AG09319 (cell line): ENCODE data around the gene AFG1L.

Experiments used
- DNase-seq: peaks from one replicate; pipeline ENCODE4 v3.0.0-alpha.2; 2010; ENCODE audit warnings: low read depth; ENCODE audit errors: extremely low read depth
- TF ChIP-seq, protein P1 (sequence below): IDR thresholded peaks from 2 replicates; pipeline ENCODE4 v1.5.1; 2011; ENCODE audit warnings: low read depth, mild to moderate bottlenecking, inconsistent platforms, low read length, moderate library complexity

The AFG1L gene

GRCh38 chr6:108454356-108454755, 159.5 kb downstream of the AFG1L start:
- no peak for DNase-seq
- TF ChIP-seq, protein P1, sequence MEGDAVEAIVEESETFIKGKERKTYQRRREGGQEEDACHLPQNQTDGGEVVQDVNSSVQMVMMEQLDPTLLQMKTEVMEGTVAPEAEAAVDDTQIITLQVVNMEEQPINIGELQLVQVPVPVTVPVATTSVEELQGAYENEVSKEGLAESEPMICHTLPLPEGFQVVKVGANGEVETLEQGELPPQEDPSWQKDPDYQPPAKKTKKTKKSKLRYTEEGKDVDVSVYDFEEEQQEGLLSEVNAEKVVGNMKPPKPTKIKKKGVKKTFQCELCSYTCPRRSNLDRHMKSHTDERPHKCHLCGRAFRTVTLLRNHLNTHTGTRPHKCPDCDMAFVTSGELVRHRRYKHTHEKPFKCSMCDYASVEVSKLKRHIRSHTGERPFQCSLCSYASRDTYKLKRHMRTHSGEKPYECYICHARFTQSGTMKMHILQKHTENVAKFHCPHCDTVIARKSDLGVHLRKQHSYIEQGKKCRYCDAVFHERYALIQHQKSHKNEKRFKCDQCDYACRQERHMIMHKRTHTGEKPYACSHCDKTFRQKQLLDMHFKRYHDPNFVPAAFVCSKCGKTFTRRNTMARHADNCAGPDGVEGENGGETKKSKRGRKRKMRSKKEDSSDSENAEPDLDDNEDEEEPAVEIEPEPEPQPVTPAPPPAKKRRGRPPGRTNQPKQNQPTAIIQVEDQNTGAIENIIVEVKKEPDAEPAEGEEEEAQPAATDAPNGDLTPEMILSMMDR = no peak

GRCh38 chr6:108455688-108456087, 160.8 kb downstream of the AFG1L start:
- TF ChIP-seq, protein P1 = no peak
- DNase-seq = no peak

DNA sequence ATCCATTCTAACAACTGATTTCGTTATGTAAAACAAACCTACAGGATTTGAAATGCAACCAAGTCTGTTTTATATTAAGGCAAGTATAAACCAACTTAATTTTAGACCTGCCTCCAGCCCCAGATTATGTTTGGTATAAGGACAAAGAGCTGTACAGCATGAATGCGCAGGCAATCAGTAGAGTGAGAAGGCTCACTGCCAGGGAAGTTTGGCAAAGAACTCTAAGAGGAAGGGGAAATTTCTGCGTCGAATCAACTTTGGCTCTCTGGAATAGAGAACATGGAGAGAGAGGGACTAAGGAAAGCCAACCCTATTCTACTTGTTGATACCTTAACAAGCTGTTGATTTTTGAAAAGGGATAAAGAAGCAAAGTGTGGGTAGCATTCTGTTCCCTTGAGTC, 168.9 kb downstream of the AFG1L start:
- TF ChIP-seq, protein P1 = no peak
- DNase-seq = no peak

- TF ChIP-seq, protein P1 = no peak
- DNase-seq = no peak
Measured at GRCh38 chr6:108464418-108465097, 169.7 kb downstream of the AFG1L start.

GRCh38 chr6:108465098-108465495, 170.2 kb downstream of the AFG1L start:
- no peak for DNase-seq
- TF ChIP-seq, protein P1 = no peak

DNA sequence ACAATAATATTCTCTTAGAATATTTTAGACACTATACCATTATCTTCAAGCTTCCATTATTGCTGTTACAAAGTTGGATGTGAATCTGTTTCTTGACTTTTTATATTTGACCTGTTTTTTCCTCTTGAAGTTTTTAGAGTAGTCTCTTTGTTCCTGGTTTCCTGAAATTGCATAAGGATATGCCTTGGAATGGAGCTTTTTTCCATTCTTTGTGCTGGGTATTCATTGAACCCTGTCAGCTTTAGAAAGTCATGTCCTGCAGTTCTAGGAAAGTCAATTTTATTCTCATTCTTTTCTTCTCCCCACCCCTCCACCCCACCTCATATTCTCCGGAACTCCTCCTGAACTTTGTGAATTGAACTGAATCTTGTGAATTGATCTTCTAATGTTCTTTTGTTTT, 173.5 kb downstream of the AFG1L start:
- TF ChIP-seq, protein P1 = no peak
- DNase-seq = no peak

- DNase-seq = no peak
- TF ChIP-seq, protein P1 = no peak
Measured at GRCh38 chr6:108469316-108469715, 174.5 kb downstream of the AFG1L start.
